Superior temporal gyrus (tissue), 1 donor: Measurements from ENCODE around the gene EFCAB13.

Source experiments
- DNase-seq: peaks from one replicate; pipeline ENCODE4 v3.0.0-alpha.2; 2016; ENCODE audit errors: extremely low spot score

The EFCAB13 gene

DNA sequence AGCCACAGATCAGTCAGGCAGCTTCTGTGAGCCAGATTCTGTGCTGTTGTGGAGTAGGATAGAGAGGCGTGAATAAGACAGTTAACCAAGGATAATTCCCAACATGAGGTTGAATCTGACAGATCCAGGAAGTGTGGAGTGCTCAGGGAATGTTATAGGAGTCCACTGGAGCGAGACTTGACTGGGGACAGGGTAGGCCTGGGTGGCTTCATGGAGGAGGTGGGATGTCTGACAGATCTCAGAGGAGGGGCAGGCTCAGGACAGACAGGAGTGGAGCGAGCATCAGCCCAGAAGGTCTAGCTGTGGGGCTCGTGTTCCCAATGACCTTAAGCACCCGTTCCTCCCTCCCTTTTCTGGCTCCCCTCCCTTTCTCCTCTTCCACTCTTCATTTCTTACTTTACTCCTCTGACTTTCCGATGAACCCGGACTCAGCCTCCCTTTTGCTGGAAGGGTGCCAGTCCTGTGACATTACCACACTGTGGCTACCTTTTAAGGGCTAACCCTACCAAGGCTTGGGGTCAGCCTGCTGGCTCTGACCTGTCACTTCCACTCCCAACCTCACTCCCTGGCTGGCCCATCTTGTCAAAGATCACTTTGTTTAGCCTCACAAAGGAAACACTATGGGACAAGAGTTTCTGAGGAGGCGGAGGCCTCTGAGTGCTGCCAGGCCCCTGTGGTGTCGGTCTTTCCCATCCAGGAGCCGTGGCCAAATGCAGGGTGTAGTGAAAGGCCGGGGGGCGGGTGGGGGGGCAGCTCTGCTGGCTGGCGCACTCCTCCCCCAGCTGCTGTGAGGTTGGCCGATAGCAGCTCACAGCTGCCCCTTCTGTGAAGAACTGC is 28.5 kb upstream of the EFCAB13 start:
- peak; percentile 53 for DNase-seq

DNA sequence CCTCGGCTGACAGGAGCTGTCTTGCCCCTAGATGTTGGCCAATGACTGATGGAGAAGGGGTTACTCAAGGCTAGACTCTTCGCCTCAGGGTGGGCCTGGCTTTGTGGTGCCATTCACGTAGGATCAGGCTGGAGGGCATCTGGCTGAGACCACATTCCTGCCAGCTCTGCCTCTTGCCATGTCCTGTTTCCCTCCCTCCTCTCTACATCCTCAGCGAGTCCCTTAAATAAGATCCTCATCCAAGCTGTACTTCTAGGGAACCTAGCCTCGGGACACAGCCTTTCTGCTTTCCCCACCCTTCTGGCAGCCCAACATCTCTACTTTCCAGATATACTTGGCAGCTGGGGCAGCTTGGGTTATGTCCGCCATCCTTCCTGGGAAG is 27.9 kb upstream of the EFCAB13 start:
- no peak for DNase-seq

DNA sequence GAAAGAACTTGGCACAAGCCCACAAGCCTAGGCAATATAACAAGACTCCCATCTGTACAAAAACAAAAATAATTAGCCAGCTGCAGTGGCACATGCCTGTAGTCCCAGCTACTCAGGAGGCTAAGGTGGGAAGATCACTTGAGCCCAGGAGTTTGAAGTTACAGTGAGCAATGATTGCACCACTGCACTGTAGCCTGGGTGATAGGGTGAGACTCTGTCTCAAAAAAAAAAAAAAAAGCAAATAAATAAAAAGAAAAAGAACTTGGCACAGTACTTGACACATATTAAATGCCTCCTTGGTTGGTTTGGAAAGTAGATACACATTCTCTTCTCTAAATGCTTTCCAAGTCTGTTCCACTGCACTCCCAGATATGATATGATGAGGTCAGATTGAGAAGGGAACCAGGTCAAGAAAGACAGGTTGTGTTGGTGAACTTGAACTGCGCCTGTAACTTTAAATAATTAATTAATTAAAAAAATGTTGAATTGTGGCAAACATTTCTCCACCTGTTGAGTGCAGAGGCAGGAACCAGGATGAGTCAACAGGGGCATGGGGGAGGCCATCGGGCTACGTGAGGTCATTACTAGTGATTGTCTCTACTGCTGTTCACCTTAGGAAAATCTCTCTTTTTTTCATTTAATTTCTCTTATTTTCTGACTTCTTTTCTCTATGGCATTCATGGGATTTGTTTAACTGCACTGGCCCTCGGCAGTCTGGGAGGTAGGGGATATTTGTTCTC is 25.9 kb upstream of the EFCAB13 start:
- DNase-seq = no peak

DNA sequence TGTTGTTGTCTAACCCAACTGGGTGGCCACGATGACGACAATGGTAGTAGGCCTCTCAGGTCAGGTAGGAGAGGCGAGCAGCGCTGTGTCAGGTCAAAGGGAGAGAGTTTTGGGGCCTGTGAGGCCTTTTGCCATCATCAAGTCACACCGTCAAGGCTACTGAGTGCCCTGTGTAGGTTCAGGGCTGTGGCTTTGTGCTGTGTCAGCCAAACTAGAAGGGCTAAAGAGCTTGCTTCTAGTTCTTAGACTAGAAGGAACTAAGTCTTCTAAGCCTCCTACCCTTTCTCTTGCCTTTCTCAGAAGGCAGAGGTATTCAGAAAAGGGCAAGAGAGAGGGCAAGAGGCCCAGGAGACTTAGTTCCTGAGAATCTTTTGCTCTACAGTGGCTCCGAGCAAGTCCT is 25.0 kb upstream of the EFCAB13 start:
- DNase-seq = no peak

DNA sequence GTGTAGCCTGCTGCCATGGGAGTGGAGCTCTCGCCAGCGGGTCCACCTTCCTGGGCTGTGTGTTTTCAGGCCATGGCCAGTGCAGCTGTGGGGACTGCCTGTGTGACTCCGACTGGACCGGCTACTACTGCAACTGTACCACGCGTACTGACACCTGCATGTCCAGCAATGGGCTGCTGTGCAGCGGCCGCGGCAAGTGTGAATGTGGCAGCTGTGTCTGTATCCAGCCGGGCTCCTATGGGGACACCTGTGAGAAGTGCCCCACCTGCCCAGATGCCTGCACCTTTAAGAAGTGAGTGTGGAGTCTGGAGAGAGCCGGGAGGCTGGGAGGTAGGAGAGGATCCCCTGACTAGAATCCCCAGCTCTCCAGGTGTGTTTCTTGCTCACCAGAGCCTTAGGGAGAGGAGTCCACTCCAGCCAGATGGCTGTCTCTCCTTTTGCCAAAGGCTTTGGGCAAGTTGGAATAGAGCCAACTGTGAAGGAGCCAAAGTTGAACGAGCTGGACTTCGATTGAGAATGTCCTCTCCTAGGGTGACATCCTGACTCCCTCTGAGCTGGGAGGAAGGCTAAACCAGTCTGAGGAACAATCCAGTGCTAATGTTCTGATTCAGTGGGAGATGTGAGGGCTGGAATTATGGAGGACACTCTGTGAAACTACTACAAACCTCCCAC is 24.4 kb upstream of the EFCAB13 start:
- DNase-seq = no peak

DNA sequence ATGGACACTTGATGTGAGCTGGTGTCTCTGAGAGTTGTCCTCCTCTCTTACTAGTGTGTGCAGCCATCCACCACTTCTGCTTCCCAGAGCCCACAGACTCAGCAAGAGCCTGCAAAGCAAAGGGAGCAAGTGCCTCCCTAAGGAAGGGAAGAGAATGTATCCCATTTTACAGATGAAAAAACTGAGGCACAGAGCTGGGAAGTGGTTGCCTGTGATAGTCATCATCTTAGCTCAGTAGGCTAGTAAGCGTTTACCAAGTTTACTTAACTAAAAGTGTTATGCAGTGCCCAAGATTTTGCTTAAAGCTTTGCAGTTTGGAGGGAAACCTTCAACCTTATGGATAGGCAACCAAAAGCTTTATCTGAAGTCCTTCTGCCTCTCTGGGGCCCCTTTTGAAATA is 23.0 kb upstream of the EFCAB13 start:
- no peak for DNase-seq

DNA sequence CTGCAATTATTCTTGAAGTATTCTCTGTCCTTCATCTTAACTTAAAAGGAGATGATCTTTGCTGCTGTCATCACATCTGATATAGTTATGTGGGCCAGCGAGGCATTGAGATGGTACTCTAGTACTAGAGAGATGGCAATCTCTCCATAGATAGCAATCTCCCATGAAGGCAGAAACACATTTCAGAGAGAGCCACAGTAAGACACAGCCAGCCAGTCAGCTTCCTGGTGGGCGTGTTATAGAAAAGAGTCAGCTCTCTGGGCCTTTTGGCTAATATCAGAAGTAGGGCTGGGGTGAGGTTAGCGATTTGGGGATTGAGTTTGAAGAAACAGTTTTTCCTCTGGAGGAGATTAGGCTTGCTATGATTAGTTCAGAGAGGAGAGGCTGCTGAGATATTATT is 22.6 kb upstream of the EFCAB13 start:
- no peak for DNase-seq

DNA sequence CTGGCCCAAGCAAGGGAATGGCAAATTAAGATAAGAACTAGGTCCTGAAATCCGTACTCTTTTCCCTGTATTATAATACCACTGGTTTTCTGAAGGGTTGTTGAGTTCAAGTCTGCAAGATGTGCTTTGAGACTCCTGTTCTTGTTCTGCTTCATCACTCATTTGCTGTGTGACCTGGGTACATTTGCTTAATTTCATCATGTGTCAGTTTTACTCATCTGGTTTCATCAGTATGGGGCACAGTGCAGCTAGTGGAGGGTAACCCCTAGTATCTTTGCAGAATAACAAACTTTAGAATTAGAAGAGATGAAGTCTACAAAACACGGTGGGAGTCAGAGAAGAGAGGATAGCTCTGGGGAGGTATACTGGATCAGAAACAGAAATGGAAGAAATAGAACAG is 21.9 kb upstream of the EFCAB13 start:
- no peak for DNase-seq

DNA sequence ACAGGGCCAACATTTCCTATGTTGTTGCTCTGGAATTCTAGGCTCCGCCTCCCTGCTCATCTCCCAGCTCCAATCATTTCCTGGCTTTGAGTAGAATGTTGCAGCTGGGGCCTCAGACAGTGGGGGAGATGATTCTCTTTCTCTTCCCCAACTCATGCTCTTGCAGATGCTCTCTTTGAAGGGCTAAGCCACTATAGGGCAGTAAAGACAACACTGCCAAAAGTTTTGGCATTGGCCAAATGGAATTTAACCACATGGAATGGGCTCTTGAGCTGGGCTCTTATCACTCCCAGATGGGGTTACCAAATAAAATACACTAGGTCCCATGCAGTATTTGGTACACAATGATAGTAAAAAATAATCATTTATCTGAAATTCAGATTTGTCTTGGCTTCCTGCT is 19.6 kb upstream of the EFCAB13 start:
- no peak for DNase-seq

DNA sequence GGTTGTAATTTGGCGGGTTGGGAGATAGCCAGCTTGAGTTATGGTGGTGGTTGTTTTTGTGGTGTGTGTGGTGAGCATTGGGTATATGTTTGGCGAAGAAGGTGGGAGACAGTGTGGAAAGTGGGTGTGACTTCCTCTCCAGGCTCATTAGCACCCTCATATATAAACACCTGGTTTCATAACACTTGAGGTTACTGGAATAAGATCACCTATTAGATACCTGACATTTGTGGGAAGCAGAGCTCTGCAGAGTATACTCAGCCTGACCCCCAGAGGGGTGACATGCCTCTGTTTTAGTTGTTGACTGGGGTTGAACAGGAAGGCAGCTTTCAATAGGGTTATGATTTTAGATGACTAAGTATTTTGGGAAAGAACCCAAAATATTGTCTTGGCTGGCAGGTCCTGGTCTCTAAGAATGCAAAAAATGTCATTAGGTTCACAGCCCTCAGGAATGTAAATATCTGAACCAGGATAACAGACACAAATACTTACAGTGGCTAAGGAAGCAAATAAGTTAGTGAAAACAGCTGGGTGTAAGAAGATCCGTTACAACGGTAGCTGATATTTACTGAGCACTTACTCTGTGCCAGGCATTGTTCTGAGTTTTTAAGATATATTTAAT is 18.3 kb upstream of the EFCAB13 start:
- no peak for DNase-seq

DNA sequence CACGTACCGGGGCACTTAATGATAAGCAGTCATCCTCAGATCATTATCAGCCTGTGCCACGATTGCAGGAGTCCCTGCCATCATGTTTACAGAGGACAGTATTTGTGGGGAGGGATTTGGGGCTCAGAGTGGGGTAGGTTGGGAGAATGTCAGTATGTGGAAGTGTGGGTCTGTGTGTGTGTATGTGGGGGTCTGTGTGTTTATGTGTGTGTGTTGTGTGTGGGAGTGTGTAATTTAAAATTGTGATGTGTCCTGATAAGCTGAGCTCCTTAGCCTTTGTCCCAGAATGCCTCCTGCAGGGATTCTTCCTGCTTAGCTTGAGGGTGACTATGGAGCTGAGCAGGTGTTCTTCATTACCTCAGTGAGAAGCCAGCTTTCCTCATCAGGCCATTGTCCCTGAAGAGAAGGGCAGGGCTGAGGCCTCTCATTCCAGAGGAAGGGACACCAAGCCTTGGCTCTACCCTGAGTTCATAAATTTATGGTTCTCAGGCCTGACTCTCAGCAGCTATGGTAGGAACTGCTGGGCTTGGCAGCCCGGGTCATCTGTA is 13.5 kb upstream of the EFCAB13 start:
- no peak for DNase-seq

DNA sequence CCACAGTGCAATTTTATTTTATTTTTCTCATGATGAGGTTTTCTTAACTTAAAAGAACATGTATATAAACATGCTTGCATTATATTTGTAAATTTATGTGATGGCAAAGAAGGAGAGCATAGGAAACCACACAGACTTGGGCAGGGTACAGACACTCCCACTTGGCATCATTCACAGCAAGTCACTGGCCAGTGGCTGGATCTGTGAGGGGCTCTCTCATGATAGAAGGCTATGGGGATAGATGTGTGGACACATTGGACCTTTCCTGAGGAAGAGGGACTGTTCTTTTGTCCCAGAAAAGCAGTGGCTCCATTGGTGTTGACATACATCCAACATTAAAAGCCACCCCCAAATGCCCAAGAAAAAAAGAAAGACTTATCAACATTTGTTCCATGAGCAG is 12.3 kb upstream of the EFCAB13 start:
- DNase-seq = no peak

DNA sequence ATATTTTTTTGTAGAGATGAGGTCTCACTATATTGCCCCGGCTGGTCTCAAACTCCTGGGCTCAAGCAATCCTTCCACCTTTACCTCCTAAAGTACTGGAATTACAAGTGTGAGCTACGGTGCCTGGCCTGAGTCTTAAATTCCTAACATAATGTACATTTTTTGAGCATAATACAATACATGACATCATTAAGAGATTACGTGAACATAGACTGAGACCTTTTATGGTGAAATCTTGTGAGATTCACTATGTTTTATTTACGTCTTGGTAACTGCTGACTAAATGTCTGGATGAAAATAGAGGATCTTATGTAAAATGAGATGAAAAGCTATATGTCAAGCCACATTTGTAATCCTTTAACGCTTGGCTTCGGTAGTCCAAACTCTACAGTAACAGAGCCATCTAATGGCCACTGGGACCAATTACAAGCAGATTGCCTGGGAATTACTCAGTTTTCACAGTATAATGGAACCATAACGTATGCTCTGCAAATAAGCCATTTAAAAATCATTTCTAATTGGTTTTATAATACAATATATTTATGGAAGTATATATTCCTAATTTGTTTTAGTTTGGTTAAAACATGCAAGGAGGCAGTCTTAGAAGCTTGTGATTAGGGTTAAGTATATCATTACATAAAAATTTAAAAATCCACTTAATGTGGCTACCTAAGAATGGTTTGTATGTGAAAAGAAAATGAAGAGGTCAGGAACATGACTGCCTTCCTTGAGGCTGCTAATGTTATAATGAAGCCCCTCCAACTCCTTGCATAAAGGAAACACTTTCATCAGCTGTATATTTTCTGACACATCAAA is 8.1 kb upstream of the EFCAB13 start:
- peak; percentile 92 for DNase-seq

DNA sequence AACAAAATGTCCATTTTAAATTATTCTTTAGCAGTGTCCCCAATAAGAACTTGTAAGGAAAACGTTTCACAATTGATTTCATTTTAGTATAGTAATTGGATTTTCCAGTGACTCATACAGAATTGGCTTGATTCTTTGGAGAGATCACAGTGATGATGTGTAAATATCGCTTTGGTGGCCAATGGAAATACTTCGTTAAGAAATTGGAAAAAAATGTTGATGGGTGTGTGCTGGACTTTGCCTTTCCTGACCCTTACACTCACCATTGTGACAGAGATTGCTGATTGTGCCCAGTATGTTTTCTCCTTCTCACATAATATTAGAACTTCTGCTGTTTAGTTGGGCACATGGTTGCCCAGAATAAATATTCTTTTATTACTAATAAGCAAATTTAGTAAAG is 7.4 kb upstream of the EFCAB13 start:
- no peak for DNase-seq

DNA sequence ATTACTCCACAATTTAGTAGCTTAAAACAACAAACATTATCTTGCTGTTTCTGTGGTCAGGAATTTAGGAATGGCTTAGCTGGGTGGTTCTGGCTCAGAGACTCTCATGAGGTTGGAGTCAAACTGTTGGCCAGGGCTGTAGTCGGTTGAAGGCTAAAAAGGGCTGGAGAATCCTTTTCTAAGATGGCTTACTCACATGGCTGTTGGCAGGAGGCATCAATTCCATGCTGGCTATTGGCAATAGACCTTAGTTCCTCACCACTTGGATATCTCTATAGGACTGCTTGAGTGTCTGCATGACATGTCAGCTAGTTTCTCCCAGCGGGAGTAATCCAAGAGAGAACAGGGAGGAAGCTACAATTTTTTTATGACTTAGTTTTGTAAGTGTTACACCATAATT is 6.6 kb upstream of the EFCAB13 start:
- no peak for DNase-seq

DNA sequence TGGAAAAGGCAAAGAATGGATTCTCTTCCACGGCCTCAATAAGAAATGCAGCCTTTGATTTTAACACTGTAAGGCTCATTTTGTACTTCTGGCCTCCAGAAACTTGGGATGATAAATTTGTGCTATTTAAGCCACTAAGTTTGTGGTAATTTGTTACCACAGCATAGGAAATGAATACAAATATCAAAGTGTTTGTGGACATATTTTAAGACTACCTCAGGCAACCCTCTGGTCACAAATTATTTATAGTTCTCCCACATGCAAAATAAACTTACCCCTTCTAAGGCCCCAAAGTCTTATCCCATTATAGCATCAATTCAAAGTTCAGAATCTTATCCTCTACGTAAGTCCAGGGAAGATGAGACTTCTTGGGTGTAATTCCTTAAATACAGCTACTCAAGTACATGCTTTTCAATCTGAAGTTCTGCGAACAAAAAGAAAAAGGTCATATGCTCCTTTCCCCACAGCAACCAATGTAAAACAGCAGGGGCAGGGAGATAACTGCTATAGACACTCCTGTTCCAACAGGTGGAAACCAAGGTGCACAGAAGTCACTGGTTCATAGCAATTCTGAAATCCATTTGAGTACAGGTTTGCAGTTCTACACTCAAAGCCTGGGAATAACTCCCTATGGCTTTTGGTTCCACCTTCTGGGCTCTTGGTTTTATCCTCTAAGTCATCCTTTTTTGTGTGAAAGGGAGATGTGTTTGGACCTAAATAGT is 5.4 kb upstream of the EFCAB13 start:
- no peak for DNase-seq

DNA sequence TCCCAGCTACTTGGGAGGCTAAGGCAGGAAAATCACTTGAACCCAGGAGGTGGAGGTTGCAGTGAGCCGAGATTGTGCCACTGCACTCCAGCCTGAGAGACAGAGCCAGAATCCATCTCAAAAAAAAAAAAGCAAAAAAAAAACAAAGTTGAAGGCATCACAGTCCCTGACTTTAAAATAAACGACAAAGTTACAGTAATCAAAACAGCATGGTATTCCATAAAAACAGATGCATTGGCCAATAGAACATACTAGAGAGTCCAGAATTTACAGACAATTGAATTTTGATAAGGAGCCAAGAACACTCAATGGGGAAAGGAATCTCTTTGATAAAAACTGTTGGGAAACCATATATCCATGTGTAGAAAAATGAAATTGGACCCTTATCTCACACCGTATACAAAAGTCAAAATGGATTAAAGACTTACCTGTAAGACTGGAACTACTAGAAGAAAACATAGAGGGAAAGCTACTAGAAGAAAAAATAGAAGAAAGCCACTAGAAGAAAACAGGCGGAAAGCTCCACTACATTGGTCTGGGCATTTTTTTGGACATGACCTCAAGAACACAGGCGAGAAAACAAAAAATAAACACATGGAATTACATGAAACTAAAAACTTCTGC is 2.8 kb upstream of the EFCAB13 start:
- DNase-seq = no peak

DNA sequence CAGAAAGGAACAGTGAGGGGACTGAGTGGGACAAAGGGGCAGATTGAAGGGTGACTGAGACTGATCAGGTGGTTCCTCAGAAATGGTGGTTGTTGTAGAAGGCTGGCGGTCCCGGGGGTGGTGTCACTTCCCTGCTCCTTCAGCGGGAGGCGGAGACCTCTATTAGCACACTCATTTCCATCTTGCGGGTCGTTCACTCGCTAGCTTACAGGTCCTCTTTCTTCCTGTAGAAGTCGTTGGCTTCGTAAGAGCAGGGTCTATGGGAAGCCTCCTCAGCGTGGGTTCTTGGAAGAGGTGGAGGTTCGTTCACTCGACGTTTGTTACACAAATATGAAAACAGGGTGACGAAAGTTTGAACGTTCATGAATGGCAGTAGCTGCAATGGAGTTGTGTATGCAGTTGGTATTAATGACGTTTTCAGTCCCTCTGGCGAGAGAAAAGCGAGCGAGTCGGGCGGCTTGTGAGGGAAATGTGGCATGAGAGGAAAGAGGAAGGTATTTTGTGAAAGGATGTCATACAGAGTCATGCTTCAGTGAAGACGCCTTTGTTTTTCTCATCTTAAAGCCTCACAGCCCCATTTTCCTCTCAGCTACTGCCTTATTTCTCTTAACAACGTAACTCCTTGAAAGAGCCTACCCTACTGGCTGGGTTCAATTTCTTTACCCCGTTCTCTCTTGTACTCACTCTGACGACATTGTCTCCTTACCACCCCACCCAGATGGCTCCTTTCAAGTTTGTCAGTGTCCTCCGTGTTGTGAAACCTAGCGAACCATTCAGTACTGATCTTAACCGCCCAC is 667 bp downstream of the EFCAB13 start:
- peak; percentile 16 for DNase-seq

DNA sequence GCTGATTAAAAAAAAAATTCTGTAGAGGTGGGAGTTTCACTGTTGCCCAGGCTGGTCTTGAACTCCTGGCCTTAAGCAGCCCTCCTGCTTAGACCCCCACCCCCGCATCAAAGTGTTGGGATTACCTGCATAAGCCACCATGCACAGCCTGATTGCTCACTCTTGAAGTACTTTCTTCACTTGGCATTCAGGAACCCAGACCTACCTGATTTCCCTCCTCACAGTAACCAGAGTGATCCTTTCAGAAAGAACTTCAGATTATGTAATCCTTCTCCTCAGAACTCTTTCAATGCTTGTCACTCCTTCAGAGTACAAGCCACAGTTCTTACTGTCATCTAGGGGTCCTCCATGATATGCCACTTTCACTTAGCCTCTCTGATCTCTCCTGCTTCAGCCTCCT is 1.4 kb downstream of the EFCAB13 start:
- no peak for DNase-seq
